Uterus (tissue), 4 donors: ENCODE data around the gene EPHB3. TPM values are rescaled to one million over a fixed set of nuclear protein-coding genes. Genes with fewer than 3 reads are reported as not detected.

Experiments used
- DNase-seq, 2 donors: peaks; one replicate each; pipeline ENCODE4 v3.0.0-alpha.2; 2019 to 2020
- H3K27ac ChIP-seq, 2 donors: fragments of 200-600 bp; sonication (generic); 1 replicate in 1 of 2; 2 replicates in 1 of 2; pipeline ENCODE4 v1.5.1; 2016 to 2018
- H3K27me3 ChIP-seq, 2 donors: fragments of 200-600 bp; sonication (generic); one replicate each; pipeline ENCODE4 v1.5.1; 2018 to 2019; ENCODE audit warnings: control low read depth in 1 of 2
- H3K36me3 ChIP-seq, 2 donors: fragments of 200-600 bp; sonication (generic); one replicate each; pipeline ENCODE4 v1.5.1; 2019; ENCODE audit warnings: control low read depth in 1 of 2
- H3K4me1 ChIP-seq, 2 donors: fragments of 200-600 bp; sonication (generic); one replicate each; pipeline ENCODE4 v1.5.1; 2018 to 2019; ENCODE audit warnings: control low read depth in 1 of 2
- H3K4me3 ChIP-seq, 2 donors: fragments of 200-600 bp; sonication (generic); 1 replicate in 1 of 2; 2 replicates in 1 of 2; pipeline ENCODE4 v1.5.1; 2018 to 2019; ENCODE audit warnings: mild to moderate bottlenecking in 1 of 2
- H3K9me3 ChIP-seq, 2 donors: fragments of 200-600 bp; sonication (generic); one replicate each; pipeline ENCODE4 v1.5.1; 2019; ENCODE audit warnings: control low read depth in 1 of 2
- CTCF ChIP-seq, 4 experiments: fragments of 200-600 bp in 2 of 4; fragments of 450-650 bp in 2 of 4; sonication (generic) in 2 of 4; IDR thresholded peaks; one replicate each; pipeline ENCODE4 v1.5.1; 2016 to 2019; ENCODE audit warnings: antibody characterized with exemption in 4 of 4, mild to moderate bottlenecking in 2 of 4, moderate library complexity in 1 of 4
- POLR2A ChIP-seq, 2 donors: fragments of 450-650 bp; IDR thresholded peaks; one replicate each; pipeline ENCODE4 v1.6.1; 2016; ENCODE audit warnings: antibody characterized with exemption in 2 of 2, mild to moderate bottlenecking in 1 of 2, moderate library complexity in 1 of 2
- intact Hi-C: fragments of 100-400 bp; cut with DNase I; formaldehyde crosslinking; loops from one replicate; pipeline ENCODE4 v1.15.1; 2023; ENCODE audit warnings: low total_unique reads
- total RNA-seq, 4 donors: library from RNA; depleted of rRNA in 3 of 4; stranded (reverse); fragments of >200 nt in 3 of 4; gene quantifications; one replicate each; pipeline versions ENCODE4 v1.1.0 to v1.2.4, GENCODE V29; 2014 to 2023
- donor health status: DM: yes; HTN: yes; CAD: no.

EPHB3 gene
- total RNA-seq, 4 donors from 2014 or later = 2.0 to 70.2 (median 19.7) TPM

GRCh38 chr3:184604615-184605290 is 43.2 kb downstream of the EPHB3 start:
- H3K36me3 ChIP-seq = no peaks in the 10 kb centered on the region
- peaks cover 4 to 16% of the 10 kb centered on the region in 2 donors for H3K4me1 ChIP-seq
- no peaks in the 10 kb centered on the region for H3K9me3 ChIP-seq
- H3K4me3 ChIP-seq = peak overlapping the region; percentile 19 to 36
- no peak for DNase-seq
- TF ChIP-seq CTCF (IDR thresholded peaks at IDR 0.05) (no peak), POLR2A (IDR thresholded peaks at IDR 0.05) (no peak)
- intact Hi-C loops = no loop called here
- peak overlapping the region; percentile 61 to 74 for H3K27ac ChIP-seq
- no peaks in the 10 kb centered on the region for H3K27me3 ChIP-seq

GRCh38 chr3:184608209-184608608 is 46.6 kb downstream of the EPHB3 start:
- intact Hi-C loops = no loop called here
- TF ChIP-seq CTCF (IDR thresholded peaks at IDR 0.05) (no peak), POLR2A (IDR thresholded peaks at IDR 0.05) (no peak)
- Histone ChIP-seq H3K27ac (no peak overlapping the region), H3K4me1 (peaks cover 4 to 15% of the 10 kb centered on the region in 2 donors), H3K27me3 (no peaks in the 10 kb centered on the region), H3K9me3 (no peaks in the 10 kb centered on the region), H3K36me3 (no peaks in the 10 kb centered on the region), H3K4me3 (no peak overlapping the region)
- no peak for DNase-seq

GRCh38 chr3:184609476-184610244 is 48.1 kb downstream of the EPHB3 start:
- Histone ChIP-seq H3K4me1 (peaks cover 0 to 1% of the 10 kb centered on the region in 2 donors), H3K27me3 (no peaks in the 10 kb centered on the region), H3K27ac (no peak overlapping the region), H3K9me3 (no peaks in the 10 kb centered on the region), H3K4me3 (no peak overlapping the region), H3K36me3 (no peaks in the 10 kb centered on the region)
- intact Hi-C loops = no loop called here
- TF ChIP-seq CTCF (IDR thresholded peaks at IDR 0.05) = no peak
- TF ChIP-seq POLR2A (IDR thresholded peaks at IDR 0.05) = no peak
- no peak for DNase-seq

GRCh38 chr3:184610245-184610871 is 48.8 kb downstream of the EPHB3 start:
- H3K27me3 ChIP-seq = no peaks in the 10 kb centered on the region
- no peak overlapping the region for H3K4me3 ChIP-seq
- intact Hi-C loops = no loop called here
- no peak overlapping the region for H3K27ac ChIP-seq
- no peaks in the 10 kb centered on the region for H3K9me3 ChIP-seq
- TF ChIP-seq CTCF (IDR thresholded peaks at IDR 0.05) (no peak), POLR2A (IDR thresholded peaks at IDR 0.05) (no peak)
- no peak for DNase-seq
- no peaks in the 10 kb centered on the region for H3K4me1 ChIP-seq
- H3K36me3 ChIP-seq = no peaks in the 10 kb centered on the region
